ENCODE measurements around the gene ILRUN. TPM values are rescaled to one million over a fixed set of nuclear protein-coding genes. Genes with fewer than 3 reads are reported as not detected.

Gene ILRUN
- total and polyA plus RNA-seq, 9 of the 15 experiments (the other 6 are each of a cell fraction or from before 2014, with no cell fraction given), result 24.9 to 78.9 (median 53.4) TPM

DNA sequence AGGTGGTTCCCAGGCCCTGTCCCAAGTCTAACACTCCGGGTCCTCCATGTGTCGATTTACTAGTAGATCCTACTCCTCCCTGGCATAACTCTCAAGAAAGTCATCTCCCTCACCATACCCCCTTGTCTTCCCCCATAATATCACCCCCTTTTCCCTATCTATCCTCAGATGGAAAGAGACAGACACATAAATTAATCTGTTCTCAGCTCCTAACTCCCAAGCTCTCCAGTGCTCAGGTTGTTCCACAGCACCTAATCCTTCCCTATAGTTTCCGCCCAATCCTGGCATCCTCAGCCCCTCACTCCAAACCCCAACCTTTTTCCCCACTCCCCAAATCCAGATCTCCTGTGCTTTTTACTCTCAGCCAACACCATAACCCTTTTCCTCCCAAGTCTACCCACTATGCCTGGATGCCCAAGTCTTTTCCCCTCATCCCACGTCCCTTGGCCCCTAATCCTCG, 808 bp downstream of the ILRUN start (continued):
- TF ChIP-seq HDAC2 (IDR thresholded peaks at IDR 0.05), result no peak
- no peak for TF ChIP-seq SOX6 (IDR thresholded peaks at IDR 0.05)
- no peak for TF ChIP-seq GABPA (tag; conservative IDR thresholded peaks at IDR 0.05; ENCODE audit: low read depth)
- TF ChIP-seq ZNF583 (CRISPR knock-in tag; IDR thresholded peaks at IDR 0.05), result no peak
- no peak for TF ChIP-seq ETV6 (IDR thresholded peaks at IDR 0.05; ENCODE audit: borderline replicate concordance in 1 of 2, low read depth in 2 of 2, low read length in 1 of 2)
- TF ChIP-seq ETV6 (CRISPR knock-in tag; IDR thresholded peaks at IDR 0.05; ENCODE audit: borderline replicate concordance), result no peak
- TF ChIP-seq RBM39 (optimal IDR thresholded peaks at IDR 0.05; ENCODE audit: low read depth, low read length), result no peak
- no peak for TF ChIP-seq ZNF133 (CRISPR knock-in tag; IDR thresholded peaks at IDR 0.05)
- TF ChIP-seq TEAD4 (IDR thresholded peaks at IDR 0.05; ENCODE audit: low read length), result no peak
- no peak for TF ChIP-seq TEAD4 (CRISPR knock-in tag; IDR thresholded peaks at IDR 0.05; ENCODE audit: borderline replicate concordance)
- TF ChIP-seq, protein P1, sequence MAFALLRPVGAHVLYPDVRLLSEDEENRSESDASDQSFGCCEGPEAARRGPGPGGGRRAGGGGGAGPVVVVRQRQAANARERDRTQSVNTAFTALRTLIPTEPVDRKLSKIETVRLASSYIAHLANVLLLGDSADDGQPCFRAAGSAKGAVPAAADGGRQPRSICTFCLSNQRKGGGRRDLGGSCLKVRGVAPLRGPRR (CRISPR knock-in tag; IDR thresholded peaks at IDR 0.05), result no peak

DNA sequence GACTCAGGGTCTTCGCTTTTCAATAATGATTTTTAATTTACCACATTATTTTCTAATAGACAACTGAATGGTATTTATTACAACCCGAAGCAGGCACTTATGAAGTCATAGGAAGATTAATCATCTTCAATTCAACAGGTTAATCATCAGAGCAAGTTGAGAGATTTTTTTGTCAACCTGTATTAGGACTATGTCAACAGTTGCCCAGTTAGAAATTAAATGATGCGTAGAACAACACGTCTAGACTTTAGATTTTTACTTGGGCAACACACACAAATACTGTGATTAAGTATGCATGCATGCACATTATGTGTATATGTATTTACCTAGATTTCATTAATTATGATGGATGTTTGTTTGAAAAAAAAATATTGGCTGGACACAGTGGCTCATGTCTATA, 4.3 kb downstream of the ILRUN start:
- in situ Hi-C loops (cut with MboI) (no loop called here), intact Hi-C loops (cut with micrococcal nuclease) (no loop called here)
- FAIRE-seq (no peak), ATAC-seq (no peak), DNase-seq (ENCODE audit: extremely low read depth in 1 of 4, low spot score in 3 of 4) (no peak)
- WGBS (ENCODE audit: insufficient coverage, low coverage, missing lambda C conversion rate), result 86% methylated on average over 4 of the region's 4 CpGs
- H3K36me3 ChIP-seq (ENCODE audit: control insufficient read depth, insufficient read depth, low read length), result peaks cover 28% of the 10 kb centered on the region
- H3K4me2 ChIP-seq (ENCODE audit: insufficient read depth, low read length), result no peak overlapping the region
- no peaks in the 10 kb centered on the region for H4K20me1 ChIP-seq (replicated peaks; ENCODE audit: control insufficient read depth, insufficient read depth, low read length)
- no peaks in the 10 kb centered on the region for H3K9me1 ChIP-seq (ENCODE audit: control insufficient read depth, insufficient read depth, low read length)
- no peaks in the 10 kb centered on the region for H3K27me3 ChIP-seq (ENCODE audit: control insufficient read depth in 2 of 2, insufficient read depth in 2 of 2, low read length in 2 of 2)
- no peak overlapping the region for H3K9ac ChIP-seq (ENCODE audit: insufficient read depth in 1 of 2, low read depth in 2 of 2, low read length in 2 of 2)
- peaks cover 93% of the 10 kb centered on the region for H3K79me2 ChIP-seq (ENCODE audit: control insufficient read depth, insufficient read depth, low read length)
- peaks cover 11 to 16% of the 10 kb centered on the region in 2 experiments; a peak in 4 of 5 replicates for H3K4me1 ChIP-seq (replicated peaks in 1 of 2; ENCODE audit: control insufficient read depth in 2 of 2, insufficient read depth in 2 of 2, low read length in 2 of 2)
- no peak overlapping the region for H2AFZ ChIP-seq (ENCODE audit: low read depth, low read length)
- H3K4me3 ChIP-seq, result no peak overlapping the region
- no peaks in the 10 kb centered on the region for H3K9me3 ChIP-seq (replicated peaks; ENCODE audit: control insufficient read depth, insufficient read depth, low read depth, low read length)
- BruUV-seq (replicated peaks), result no TSS peak
- CTCF ChIA-PET (ENCODE audit: low intra/inter-chr PET ratio), result no interaction called here
- no peak overlapping the region for H3K27ac ChIP-seq (ENCODE audit: extremely low read depth, low read depth, low read length)
- POLR2A ChIA-PET, result interaction anchor here (0.8 to 1.0 kb wide), 2 partner anchors 9 to 13 kb away, joined by 3 read pairs; no protein-coding TSS in a partner anchor
- no peak for TF ChIP-seq HEY1 (CRISPR knock-in tag; IDR thresholded peaks at IDR 0.05; ENCODE audit: borderline replicate concordance)
- TF ChIP-seq, protein P2, sequence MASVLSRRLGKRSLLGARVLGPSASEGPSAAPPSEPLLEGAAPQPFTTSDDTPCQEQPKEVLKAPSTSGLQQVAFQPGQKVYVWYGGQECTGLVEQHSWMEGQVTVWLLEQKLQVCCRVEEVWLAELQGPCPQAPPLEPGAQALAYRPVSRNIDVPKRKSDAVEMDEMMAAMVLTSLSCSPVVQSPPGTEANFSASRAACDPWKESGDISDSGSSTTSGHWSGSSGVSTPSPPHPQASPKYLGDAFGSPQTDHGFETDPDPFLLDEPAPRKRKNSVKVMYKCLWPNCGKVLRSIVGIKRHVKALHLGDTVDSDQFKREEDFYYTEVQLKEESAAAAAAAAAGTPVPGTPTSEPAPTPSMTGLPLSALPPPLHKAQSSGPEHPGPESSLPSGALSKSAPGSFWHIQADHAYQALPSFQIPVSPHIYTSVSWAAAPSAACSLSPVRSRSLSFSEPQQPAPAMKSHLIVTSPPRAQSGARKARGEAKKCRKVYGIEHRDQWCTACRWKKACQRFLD (CRISPR knock-in tag; IDR thresholded peaks at IDR 0.05), result no peak
- TF ChIP-seq, protein P3, sequence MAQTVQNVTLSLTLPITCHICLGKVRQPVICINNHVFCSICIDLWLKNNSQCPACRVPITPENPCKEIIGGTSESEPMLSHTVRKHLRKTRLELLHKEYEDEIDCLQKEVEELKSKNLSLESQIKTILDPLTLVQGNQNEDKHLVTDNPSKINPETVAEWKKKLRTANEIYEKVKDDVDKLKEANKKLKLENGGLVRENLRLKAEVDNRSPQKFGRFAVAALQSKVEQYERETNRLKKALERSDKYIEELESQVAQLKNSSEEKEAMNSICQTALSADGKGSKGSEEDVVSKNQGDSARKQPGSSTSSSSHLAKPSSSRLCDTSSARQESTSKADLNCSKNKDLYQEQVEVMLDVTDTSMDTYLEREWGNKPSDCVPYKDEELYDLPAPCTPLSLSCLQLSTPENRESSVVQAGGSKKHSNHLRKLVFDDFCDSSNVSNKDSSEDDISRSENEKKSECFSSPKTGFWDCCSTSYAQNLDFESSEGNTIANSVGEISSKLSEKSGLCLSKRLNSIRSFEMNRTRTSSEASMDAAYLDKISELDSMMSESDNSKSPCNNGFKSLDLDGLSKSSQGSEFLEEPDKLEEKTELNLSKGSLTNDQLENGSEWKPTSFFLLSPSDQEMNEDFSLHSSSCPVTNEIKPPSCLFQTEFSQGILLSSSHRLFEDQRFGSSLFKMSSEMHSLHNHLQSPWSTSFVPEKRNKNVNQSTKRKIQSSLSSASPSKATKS (CRISPR knock-in tag; IDR thresholded peaks at IDR 0.05), result no peak
- TF ChIP-seq, protein P4, sequence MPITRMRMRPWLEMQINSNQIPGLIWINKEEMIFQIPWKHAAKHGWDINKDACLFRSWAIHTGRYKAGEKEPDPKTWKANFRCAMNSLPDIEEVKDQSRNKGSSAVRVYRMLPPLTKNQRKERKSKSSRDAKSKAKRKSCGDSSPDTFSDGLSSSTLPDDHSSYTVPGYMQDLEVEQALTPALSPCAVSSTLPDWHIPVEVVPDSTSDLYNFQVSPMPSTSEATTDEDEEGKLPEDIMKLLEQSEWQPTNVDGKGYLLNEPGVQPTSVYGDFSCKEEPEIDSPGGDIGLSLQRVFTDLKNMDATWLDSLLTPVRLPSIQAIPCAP (CRISPR knock-in tag; IDR thresholded peaks at IDR 0.05; ENCODE audit: borderline replicate concordance), result no peak
- TF ChIP-seq, protein P5, sequence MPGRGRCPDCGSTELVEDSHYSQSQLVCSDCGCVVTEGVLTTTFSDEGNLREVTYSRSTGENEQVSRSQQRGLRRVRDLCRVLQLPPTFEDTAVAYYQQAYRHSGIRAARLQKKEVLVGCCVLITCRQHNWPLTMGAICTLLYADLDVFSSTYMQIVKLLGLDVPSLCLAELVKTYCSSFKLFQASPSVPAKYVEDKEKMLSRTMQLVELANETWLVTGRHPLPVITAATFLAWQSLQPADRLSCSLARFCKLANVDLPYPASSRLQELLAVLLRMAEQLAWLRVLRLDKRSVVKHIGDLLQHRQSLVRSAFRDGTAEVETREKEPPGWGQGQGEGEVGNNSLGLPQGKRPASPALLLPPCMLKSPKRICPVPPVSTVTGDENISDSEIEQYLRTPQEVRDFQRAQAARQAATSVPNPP (IDR thresholded peaks at IDR 0.05; ENCODE audit: borderline replicate concordance, insufficient read depth, insufficient read length), result no peak

Measured in K562 (cell line).